GM21526 (cell line): ENCODE results near the gene CLSTN2.

Source experiments
- ATAC-seq: cut with Tn5 transposase; IDR thresholded peaks from one replicate; pipeline ENCODE4 v1.9.1; 2021; ENCODE audit warnings: moderate library complexity; ENCODE audit not compliant: unreplicated experiment, low FRiP score

Gene CLSTN2

DNA sequence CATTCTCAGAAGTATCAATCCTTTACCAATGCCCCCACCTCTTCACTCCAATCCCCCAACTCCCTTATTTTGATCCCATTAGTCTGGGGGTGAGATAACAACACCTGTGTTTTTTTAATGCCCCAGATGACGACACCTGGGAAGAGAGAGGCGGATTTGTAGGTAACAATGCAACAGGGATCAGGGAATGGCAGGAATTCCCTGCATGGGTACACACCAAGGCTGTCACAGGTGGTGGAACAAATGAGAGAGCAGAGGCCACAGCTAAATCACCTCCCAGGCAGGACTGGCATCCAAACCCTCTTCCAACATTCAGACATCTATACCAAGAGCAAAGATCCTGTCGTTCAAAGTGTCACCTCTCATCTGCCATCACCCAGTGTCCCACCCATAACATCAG is 423.7 kb downstream of the CLSTN2 start:
- no peak for ATAC-seq

DNA sequence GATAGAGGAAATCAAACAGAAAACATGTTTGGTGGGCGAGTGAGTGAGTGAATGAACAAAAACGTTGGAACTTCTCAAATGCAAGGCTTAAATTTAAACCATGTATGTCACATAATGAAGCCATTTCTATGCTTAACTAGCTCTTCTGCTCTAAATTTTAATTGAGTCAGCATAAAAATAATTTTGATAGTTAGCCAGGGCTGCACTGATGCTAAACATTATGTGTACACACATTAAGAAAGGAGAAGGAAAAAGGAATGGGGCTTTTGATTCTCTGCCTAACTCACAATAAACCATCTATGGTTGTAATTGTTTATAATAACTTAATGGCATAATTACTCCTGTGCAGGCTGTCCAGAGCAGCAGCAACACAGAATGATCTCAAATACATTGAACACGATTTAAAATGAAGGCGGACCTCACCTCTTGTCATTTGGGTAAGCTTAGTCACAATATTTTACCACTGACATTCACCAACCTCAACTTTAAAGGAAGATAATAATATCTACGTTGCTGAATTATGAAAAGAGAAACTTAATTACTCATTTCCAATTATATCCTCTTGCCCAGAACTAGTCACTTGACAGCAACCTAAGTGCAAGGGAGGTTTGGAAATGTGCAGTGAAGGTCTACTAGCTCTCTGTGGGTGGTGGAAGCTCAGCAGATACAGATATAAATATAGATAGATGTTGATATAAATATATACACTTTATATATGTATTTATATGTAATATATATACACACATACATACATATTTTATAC is 424.4 kb downstream of the CLSTN2 start:
- no peak for ATAC-seq

- ATAC-seq: no peak
Measured at GRCh38 chr3:140360332-140360731, 425.3 kb downstream of the CLSTN2 start.

- ATAC-seq: no peak
Measured at GRCh38 chr3:140363801-140364200, 428.8 kb downstream of the CLSTN2 start.

- no peak for ATAC-seq
Measured at GRCh38 chr3:140365872-140366697, 431.1 kb downstream of the CLSTN2 start.

DNA sequence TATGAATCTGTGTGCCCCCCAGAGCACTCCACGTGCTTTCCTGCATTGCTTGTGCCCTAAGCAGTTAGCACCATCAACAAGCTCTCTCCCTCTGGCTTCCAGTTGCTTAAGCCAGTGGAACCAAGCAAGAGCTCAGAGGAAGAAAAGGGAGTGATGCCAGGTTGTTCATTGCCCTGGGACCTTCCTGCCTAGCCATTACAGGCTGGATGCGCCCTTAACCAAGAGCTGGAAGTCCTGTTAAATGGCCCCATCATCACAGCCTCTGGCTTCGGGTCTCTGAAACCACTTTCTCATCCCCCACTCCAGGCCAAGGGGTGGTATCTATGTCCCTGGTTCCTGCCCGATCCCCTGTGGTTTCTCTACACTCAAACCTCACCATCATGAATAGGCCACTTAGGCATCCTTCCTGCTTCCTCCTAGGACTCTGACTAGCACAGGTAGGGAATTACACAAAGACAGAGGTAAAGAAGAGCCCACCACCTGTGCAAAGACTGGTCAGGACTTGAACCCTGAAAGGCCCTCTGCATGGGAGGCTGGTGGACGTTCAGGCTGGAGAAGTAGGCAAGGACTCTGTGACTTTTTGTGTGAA is 433.3 kb downstream of the CLSTN2 start:
- no peak for ATAC-seq

DNA sequence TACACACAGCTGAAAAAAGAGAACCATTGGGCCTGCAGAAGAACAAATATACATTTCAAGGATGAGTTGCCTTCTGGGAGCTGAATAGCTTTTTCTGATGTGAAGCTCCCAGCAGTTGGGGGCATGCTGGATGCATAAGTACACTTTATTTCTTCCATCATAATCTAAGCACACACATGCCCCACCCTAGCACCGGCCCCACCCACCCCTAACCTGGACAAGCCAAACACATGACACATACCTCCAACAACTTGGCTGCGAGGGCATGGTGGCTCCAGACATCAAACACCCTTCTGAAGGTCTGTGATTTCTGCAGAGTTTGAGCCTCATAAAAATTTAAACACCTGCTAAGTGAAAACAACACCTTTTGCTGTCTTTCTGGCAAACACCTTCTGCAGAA is 435.7 kb downstream of the CLSTN2 start:
- no peak for ATAC-seq

DNA sequence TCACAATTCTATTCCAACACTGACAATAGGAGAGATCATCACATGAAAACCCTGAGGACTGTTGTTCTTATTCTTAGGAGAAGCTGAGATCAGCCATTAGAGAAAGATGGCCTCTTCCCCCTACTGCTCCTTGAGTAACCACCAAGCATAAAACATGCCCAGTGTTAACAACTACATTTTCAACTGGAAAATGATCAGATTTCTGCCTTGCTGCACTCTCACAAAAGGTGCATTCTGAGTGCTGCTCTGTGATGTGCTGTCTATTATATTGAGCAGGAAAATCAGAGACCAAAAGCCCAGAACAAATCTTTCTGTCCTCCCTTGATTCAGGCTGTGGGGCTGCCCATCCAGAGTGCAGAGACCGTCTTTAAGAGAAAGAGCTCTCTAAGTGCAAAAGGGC is 438.2 kb downstream of the CLSTN2 start:
- no peak for ATAC-seq

GRCh38 chr3:140375002-140375401 is 440.0 kb downstream of the CLSTN2 start:
- ATAC-seq: no peak

GRCh38 chr3:140376136-140376889 is 441.3 kb downstream of the CLSTN2 start:
- ATAC-seq: no peak

DNA sequence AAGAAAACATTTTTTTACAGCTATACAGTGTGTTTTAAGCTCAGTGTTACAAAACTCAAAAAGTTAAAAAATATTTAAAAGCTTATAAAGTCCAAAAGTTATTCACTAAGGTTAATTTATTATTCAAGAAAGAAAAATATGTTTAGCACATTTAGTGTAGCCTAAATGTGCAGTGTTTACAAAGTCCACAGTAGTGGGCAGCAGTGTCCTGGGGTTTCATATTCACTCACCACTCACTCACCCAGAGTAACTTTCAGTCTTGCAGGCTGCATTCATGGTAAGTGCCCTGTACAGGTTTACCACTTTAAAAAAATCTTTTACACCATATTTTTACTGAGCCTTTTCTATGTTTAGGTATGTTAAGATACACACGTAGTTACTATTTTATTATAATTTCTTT is 442.7 kb downstream of the CLSTN2 start:
- no peak for ATAC-seq

DNA sequence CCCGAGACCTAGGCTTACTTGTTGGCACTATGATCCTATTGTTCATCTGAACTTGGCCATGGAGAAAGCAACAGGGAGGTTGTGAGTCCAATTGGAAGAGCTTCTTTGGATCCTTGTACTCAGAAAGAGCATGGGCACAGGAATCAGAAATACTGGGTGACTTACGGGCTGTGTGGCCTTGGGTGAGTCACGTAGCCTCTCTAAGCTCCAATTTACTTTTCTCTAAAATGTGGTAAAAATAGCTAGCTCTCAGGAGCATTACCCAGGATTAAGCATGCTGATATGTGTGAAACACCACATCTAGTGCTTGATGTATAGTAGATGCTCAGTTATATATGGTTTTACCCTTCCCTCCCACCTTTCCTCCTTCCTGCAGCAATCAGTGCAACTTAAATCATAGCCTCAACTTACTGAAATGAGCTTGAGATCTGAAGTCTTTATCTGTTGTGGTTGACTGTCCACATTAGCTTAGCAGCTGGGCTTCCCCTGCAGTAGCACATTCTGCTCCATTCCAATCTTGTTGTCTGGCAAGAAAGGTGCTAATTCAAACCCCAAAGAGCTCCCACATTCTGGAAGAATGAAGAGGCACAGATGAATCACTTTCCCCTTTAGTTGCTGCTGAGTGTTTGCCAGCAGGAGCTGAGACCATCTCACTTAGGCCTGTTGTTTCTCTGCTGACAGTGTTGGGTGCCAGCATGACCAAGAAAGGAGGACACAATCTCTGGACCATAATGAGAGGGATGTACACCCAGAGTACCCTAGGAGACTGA is 443.8 kb downstream of the CLSTN2 start:
- no peak for ATAC-seq

DNA sequence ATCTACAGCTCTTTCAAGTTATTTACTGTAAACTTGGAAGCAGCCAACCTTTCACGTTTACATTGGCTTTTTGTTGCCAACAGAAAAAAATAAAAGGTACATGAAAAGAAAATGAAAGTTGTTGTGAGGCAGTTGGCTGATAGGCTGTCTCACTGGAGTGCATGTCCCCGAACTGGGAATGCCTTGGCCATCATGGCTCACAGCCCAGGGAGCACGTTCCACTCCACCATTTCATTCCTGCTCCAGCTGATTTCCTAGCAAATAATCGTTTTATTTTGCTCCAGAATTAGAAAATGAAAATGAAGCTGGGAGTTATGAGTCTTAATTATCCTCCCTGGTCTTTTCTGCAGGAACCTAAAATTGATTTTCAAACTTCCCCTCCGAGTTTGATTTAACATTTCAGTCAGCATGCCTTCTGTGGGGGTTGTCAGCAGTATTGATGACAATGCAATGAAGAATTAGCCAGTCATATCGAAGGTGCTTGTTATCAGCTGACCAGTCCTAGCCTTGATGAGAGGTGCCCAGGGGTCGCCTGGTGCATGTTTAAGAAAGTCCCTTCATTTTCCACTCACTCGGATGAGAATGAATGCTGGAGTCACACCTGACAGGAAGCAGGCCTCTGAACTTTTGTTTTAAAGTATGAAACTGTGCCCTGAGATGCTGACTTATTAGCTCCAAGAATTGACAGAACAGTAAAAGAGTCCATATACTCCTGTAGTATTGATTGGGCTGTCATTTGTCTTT is 449.2 kb downstream of the CLSTN2 start:
- no peak for ATAC-seq

- ATAC-seq: no peak
Measured at GRCh38 chr3:140384876-140385275, 449.9 kb downstream of the CLSTN2 start.

DNA sequence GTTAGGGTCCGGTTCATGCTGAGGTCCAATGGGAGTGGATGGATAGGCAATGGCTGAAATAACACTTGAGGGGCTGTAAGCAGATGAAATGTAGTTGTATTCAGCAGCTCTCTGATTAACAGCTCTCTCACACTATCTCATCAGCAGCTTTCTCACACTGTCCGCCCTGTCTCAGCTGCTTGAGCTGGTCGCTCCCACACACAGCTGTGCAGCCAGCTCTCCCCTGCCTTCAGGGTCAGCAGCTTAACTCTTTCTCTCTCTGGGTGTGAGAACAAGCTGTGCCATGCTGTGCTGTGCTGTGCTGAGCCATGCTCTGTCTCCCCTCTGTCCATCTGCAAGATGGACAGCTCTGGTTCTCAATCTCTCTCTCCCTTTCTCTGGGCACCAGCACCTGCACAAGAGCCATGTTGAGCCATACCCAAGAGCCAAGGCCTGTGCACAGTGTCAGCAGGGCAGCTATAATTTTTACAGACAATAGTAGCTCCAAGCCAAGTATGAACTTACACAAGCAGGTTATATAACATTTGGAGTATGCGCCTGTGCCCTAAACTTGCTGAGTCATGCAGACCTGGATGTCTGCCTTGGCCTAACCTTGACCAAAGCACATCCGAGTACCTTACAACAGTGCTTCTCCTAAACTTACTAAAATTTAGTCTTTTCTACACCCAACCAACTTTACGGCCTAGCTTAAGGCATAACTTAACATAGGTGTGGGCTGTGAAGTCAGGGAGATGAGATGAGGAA is 451.5 kb downstream of the CLSTN2 start:
- no peak for ATAC-seq

GRCh38 chr3:140387244-140387643 is 452.3 kb downstream of the CLSTN2 start:
- ATAC-seq: no peak

- ATAC-seq: no peak
Measured at GRCh38 chr3:140388202-140388922, 453.4 kb downstream of the CLSTN2 start.

GRCh38 chr3:140391061-140391460 is 456.1 kb downstream of the CLSTN2 start:
- no peak for ATAC-seq
